Upper lobe of left lung (tissue), 6 donors: Measurements from ENCODE around the gene AGL. TPM values are rescaled to one million over a fixed set of nuclear protein-coding genes. Genes with fewer than 3 reads are reported as not detected.
"Not testable (repeated sequence)": the region's sequence is repeated elsewhere in the genome, so short reads cannot be mapped to it uniquely, and the experiment has no call there.

ENCODE experiments used
- ATAC-seq, 2 donors: fragments of 200-7000 bp; cut with Tn5 transposase; one replicate each; pipeline ENCODE4 v1.9.1; 2022; ENCODE audit warnings: mild to moderate bottlenecking in 2 of 2, moderate library complexity in 2 of 2; ENCODE audit not compliant: low FRiP score in 2 of 2
- DNase-seq, 2 donors: peaks; one replicate each; pipeline ENCODE4 v3.0.0-alpha.2; 2019 to 2020
- H3K27ac ChIP-seq, 4 donors: fragments of 200-600 bp; sonication (generic); one replicate each; pipeline ENCODE4 v1.5.1; 2016 to 2019
- H3K27me3 ChIP-seq, 4 donors: fragments of 200-600 bp; sonication (generic); one replicate each; pipeline ENCODE4 v1.5.1; 2017 to 2019
- H3K36me3 ChIP-seq, 4 donors: fragments of 200-600 bp; sonication (generic); one replicate each; pipeline ENCODE4 v1.5.1; 2016 to 2019
- H3K4me1 ChIP-seq, 4 donors: fragments of 200-600 bp; sonication (generic); one replicate each; pipeline ENCODE4 v1.5.1; 2018 to 2019
- H3K4me3 ChIP-seq, 4 donors: fragments of 200-600 bp; sonication (generic); one replicate each; pipeline ENCODE4 v1.5.1; 2017 to 2019; ENCODE audit warnings: mild to moderate bottlenecking in 2 of 4, moderate library complexity in 1 of 4
- H3K9me3 ChIP-seq, 4 donors: fragments of 200-600 bp; sonication (generic); one replicate each; pipeline ENCODE4 v1.5.1; 2018 to 2019
- CTCF ChIP-seq, 6 experiments: fragments of 450-650 bp in 4 of 6; fragments of 200-600 bp in 2 of 6; sonication (generic) in 2 of 6; IDR thresholded peaks; one replicate each; pipeline ENCODE4 v1.5.1; 2016 to 2019; ENCODE audit warnings: antibody characterized with exemption in 6 of 6
- EP300 ChIP-seq, 4 donors: sonication (generic); formaldehyde crosslinking; IDR thresholded peaks; one replicate each; pipeline ENCODE4 v1.5.1; 2017; ENCODE audit warnings: antibody characterized with exemption in 4 of 4, control low read depth in 2 of 4
- POLR2A ChIP-seq, 4 donors: fragments of 450-650 bp; IDR thresholded peaks; one replicate each; pipeline ENCODE4 v1.5.1; 2016 to 2017; ENCODE audit warnings: antibody characterized with exemption in 4 of 4, mild to moderate bottlenecking in 2 of 4
- POLR2AphosphoS5 ChIP-seq, 2 donors: sonication (generic); formaldehyde crosslinking; IDR thresholded peaks; one replicate each; pipeline ENCODE4 v1.5.1; 2017; ENCODE audit warnings: antibody characterized with exemption in 2 of 2
- WGBS, 2 donors: methylation state at CpG; one replicate each; pipeline ENCODE4 v1.1.5; 2017 to 2018; 5-methylcytosine and 5-hydroxymethylcytosine counted together
- total RNA-seq, 6 donors: library from RNA; depleted of rRNA in 4 of 6; stranded (reverse); fragments of >200 nt in 4 of 6; gene quantifications; one replicate each; pipeline versions ENCODE4 v1.1.0 to v1.2.1, GENCODE V29; 2016 to 2021
- donor health status: DM: no; HTN: no; CAD: no; lungs with moderate emphysema.
- donor health status: DM: no; HTN: yes; CAD: no; lungs with severe emphysema.

Gene AGL
- total RNA-seq, 6 donors from 2014 or later, result 9.3 to 20.6 (median 14.1) TPM

GRCh38 chr1:99852648-99853047 is 2.5 kb downstream of the AGL start:
- DNase-seq, result no peak
- Histone ChIP-seq H3K4me3 (no peak overlapping the region), H3K9me3 (no peaks in the 10 kb centered on the region), H3K27ac (no peak overlapping the region), H3K36me3 (no peaks in the 10 kb centered on the region), H3K27me3 (no peaks in the 10 kb centered on the region), H3K4me1 (peaks cover 4 to 22% (median 12%) of the 10 kb centered on the region in 4 donors)
- no peak for TF ChIP-seq CTCF (IDR thresholded peaks at IDR 0.05)
- TF ChIP-seq POLR2A (IDR thresholded peaks at IDR 0.05), result no peak
- TF ChIP-seq POLR2AphosphoS5 (IDR thresholded peaks at IDR 0.05), result no peak
- no peak for TF ChIP-seq EP300 (IDR thresholded peaks at IDR 0.05)
- 77 to 89% methylated on average over 3 of the region's 3 CpGs for WGBS, 2 donors
- ATAC-seq, result peak in 1 of 2 donors; percentile 41

- no peak overlapping the region for H3K27ac ChIP-seq
- no peaks in the 10 kb centered on the region for H3K36me3 ChIP-seq
- no peak overlapping the region for H3K4me3 ChIP-seq
- no peaks in the 10 kb centered on the region for H3K9me3 ChIP-seq
- ATAC-seq (no peak), DNase-seq (no peak)
- H3K4me1 ChIP-seq, result peaks cover 0 to 11% (median 5%) of the 10 kb centered on the region in 4 donors
- TF ChIP-seq POLR2AphosphoS5 (IDR thresholded peaks at IDR 0.05) (no peak), EP300 (IDR thresholded peaks at IDR 0.05) (no peak), CTCF (IDR thresholded peaks at IDR 0.05) (no peak), POLR2A (IDR thresholded peaks at IDR 0.05) (no peak)
- 100% methylated on average over 1 of the region's 1 CpG for WGBS, 2 donors
- H3K27me3 ChIP-seq, result no peaks in the 10 kb centered on the region
These were observed 5.8 kb downstream of the AGL start for GRCh38 chr1:99855914-99856450.

GRCh38 chr1:99857041-99857440 is 6.9 kb downstream of the AGL start:
- ATAC-seq, H3K4me1 ChIP-seq, H3K27me3 ChIP-seq, H3K4me3 ChIP-seq, H3K9me3 ChIP-seq, H3K36me3 ChIP-seq, H3K27ac ChIP-seq: not testable (repeated sequence)
- peak in 1 of 2 donors; percentile 64 for DNase-seq
- WGBS, 2 donors, result 88 to 97% methylated on average over 10 to 14 of the region's 33 CpGs

DNA sequence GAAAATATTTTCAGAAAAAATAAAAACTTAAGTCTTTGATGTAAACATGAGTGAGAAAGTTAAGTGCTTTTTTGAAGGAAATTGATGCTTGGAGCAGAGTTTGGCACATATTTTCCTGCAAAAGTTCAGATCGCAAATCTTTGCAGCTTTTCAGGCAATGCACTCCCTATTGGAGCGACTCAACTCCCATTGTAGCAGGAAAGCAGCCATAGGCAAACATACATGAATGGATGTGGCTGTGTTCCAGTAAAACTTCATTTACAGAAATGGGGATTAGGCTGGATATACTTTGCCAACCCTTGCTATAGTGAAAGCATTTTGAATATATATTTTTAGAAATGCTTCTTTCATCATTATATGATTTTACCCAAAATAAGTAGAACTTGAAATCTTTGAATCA is 8.1 kb downstream of the AGL start:
- ATAC-seq, result no peak

GRCh38 chr1:99858881-99859280 is 8.7 kb downstream of the AGL start:
- Histone ChIP-seq H3K27me3 (no peaks in the 10 kb centered on the region), H3K4me3 (no peak overlapping the region), H3K27ac (no peak overlapping the region), H3K9me3 (no peaks in the 10 kb centered on the region), H3K4me1 (no peaks in the 10 kb centered on the region), H3K36me3 (peaks cover 0 to 12% (median 2%) of the 10 kb centered on the region in 4 donors)
- DNase-seq, result no peak
- no peak for TF ChIP-seq CTCF (IDR thresholded peaks at IDR 0.05)
- TF ChIP-seq POLR2AphosphoS5 (IDR thresholded peaks at IDR 0.05), result no peak
- no peak for ATAC-seq

More for the DNA sequence above, 8.1 kb downstream of the AGL start:
- no peak overlapping the region for H3K4me3 ChIP-seq
- no peak for TF ChIP-seq POLR2A (IDR thresholded peaks at IDR 0.05)
- TF ChIP-seq POLR2AphosphoS5 (IDR thresholded peaks at IDR 0.05), result no peak
- TF ChIP-seq EP300 (IDR thresholded peaks at IDR 0.05), result no peak
- no peak for TF ChIP-seq CTCF (IDR thresholded peaks at IDR 0.05)
- no peak for DNase-seq
- no peaks in the 10 kb centered on the region for H3K4me1 ChIP-seq
- H3K27me3 ChIP-seq, result no peaks in the 10 kb centered on the region
- H3K9me3 ChIP-seq, result no peaks in the 10 kb centered on the region
- peaks cover 0 to 10% (median 1%) of the 10 kb centered on the region in 4 donors for H3K36me3 ChIP-seq
- no peak overlapping the region for H3K27ac ChIP-seq
- 84 to 96% methylated on average over 2 of the region's 2 CpGs for WGBS, 2 donors
